K562 (cell line): ENCODE data around the gene SYF2. TPM values are rescaled to one million over a fixed set of nuclear protein-coding genes. Genes with fewer than 3 reads are reported as not detected.
"Not testable (repeated sequence)": the region's sequence is repeated elsewhere in the genome, so short reads cannot be mapped to it uniquely, and the experiment has no call there.

ENCODE experiments used
- ATAC-seq: fragments of 200-7000 bp; cut with Tn5 transposase; 3 replicates; pipeline ENCODE4 v1.9.1; 2020; ENCODE audit warnings: moderate library complexity
- BruUV-seq: library from RNA; stranded (reverse); fragments of 400-500 nt; replicated peaks from 2 replicates; lab custom pipeline; 2021; lab: Mats Ljungman, UMichigan
- CTCF ChIA-PET: fragments of 300-600 bp; formaldehyde crosslinking; extraction: SDS; loops from one replicate; lab custom pipeline; 2021; ENCODE audit warnings: low intra/inter-chr PET ratio; lab: Yijun Ruan, JAX
- POLR2A ChIA-PET: fragments of 300-600, 350-650 bp; sonication (Branson Sonifier 250); formaldehyde crosslinking; extraction: SDS; loops from one replicate; lab custom pipeline; 2021; ENCODE audit warnings: antibody characterized with exemption, inconsistent platforms; lab: Yijun Ruan, JAX
- DNase-seq, 4 experiments: peaks; one replicate each; pipeline versions ENCODE4 v3.0.0 to v3.0.0-alpha.2; 2011 to 2018; ENCODE audit warnings: low spot score in 3 of 4, mixed read lengths in 3 of 4; ENCODE audit errors: extremely low read depth in 1 of 4
- FAIRE-seq: peaks from 2 replicates; lab custom pipeline; 2011; peaks lifted over from hg19 to GRCh38; lab: Jason Lieb, UNC
- H2AFZ ChIP-seq: 2 replicates; pipeline ENCODE4 v1.6.0; 2011; ENCODE audit warnings: low read depth, low read length, control low read depth, inconsistent platforms
- H3K27ac ChIP-seq: fragments of 200-600 bp; 3 replicates; pipeline ENCODE4 v1.8.0; 2011; ENCODE audit warnings: low read depth, mild to moderate bottlenecking, control low read depth, inconsistent platforms, low read length, moderate library complexity, mixed read lengths; ENCODE audit errors: extremely low read depth
- H3K27me3 ChIP-seq, 2 experiments: fragments of 300-600 bp in 1 of 2; 2 replicates in 1 of 2; 3 replicates in 1 of 2; pipeline versions ENCODE4 v1.6.0 to v1.8.0; 2011; ENCODE audit warnings: inconsistent platforms in 2 of 2, low read length in 2 of 2, mild to moderate bottlenecking in 1 of 2, mixed read lengths in 1 of 2, moderate library complexity in 1 of 2; ENCODE audit not compliant: control insufficient read depth in 2 of 2, insufficient read depth in 2 of 2
- H3K36me3 ChIP-seq: fragments of 300-600 bp; 3 replicates; pipeline ENCODE4 v1.8.0; 2011; ENCODE audit warnings: mild to moderate bottlenecking, low read length, inconsistent platforms; ENCODE audit not compliant: control insufficient read depth, insufficient read depth
- H3K4me1 ChIP-seq, 2 experiments: fragments of 200-600 bp in 1 of 2; replicated peaks in 1 of 2; 2 replicates in 1 of 2; 3 replicates in 1 of 2; pipeline versions ENCODE4 v1.5.1 to v1.8.0; 2011; ENCODE audit warnings: inconsistent platforms in 2 of 2, low read length in 2 of 2, mild to moderate bottlenecking in 1 of 2, mixed read lengths in 1 of 2, moderate library complexity in 1 of 2; ENCODE audit not compliant: control insufficient read depth in 2 of 2, insufficient read depth in 2 of 2
- H3K4me2 ChIP-seq: 2 replicates; pipeline ENCODE4 v1.6.1; 2011; ENCODE audit warnings: low read length, control low read depth, inconsistent platforms, mixed read lengths; ENCODE audit not compliant: insufficient read depth
- H3K4me3 ChIP-seq: fragments of 200-600 bp; sonication (generic), shearing (Covaris generic); 2 replicates; pipeline ENCODE4 v1.5.1; 2016; ENCODE audit warnings: control low read depth, inconsistent platforms
- H3K79me2 ChIP-seq: fragments of 200-600 bp; 3 replicates; pipeline ENCODE4 v1.8.0; 2011; ENCODE audit warnings: low read length, inconsistent platforms; ENCODE audit not compliant: control insufficient read depth, insufficient read depth
- H3K9ac ChIP-seq, 2 experiments: 2 replicates each; pipeline versions ENCODE4 v1.6.0 to v1.6.1; 2011; ENCODE audit warnings: low read depth in 2 of 2, low read length in 2 of 2, control low read depth in 1 of 2, inconsistent platforms in 1 of 2, mild to moderate bottlenecking in 1 of 2, mixed read lengths in 1 of 2; ENCODE audit not compliant: insufficient read depth in 1 of 2
- H3K9me1 ChIP-seq: one replicate; pipeline ENCODE4 v1.6.0; 2011; ENCODE audit warnings: inconsistent platforms, mild to moderate bottlenecking, low read length, moderate library complexity; ENCODE audit not compliant: control insufficient read depth, insufficient read depth
- H3K9me3 ChIP-seq: replicated peaks from 2 replicates; pipeline ENCODE4 v1.5.1; 2011; ENCODE audit warnings: low read depth, low read length, inconsistent platforms; ENCODE audit not compliant: control insufficient read depth, insufficient read depth
- H4K20me1 ChIP-seq: replicated peaks from 2 replicates; pipeline ENCODE4 v1.6.1; 2011; ENCODE audit warnings: low read length, inconsistent platforms, mixed read lengths; ENCODE audit not compliant: control insufficient read depth, insufficient read depth
- MEIS2 ChIP-seq: fragments of 450-650 bp; IDR thresholded peaks from 2 replicates; pipeline ENCODE4 v1.6.1; 2014; ENCODE audit warnings: mild to moderate bottlenecking; ENCODE audit not compliant: partially characterized antibody
- PKNOX1 ChIP-seq: fragments of 450-650 bp; IDR thresholded peaks from 2 replicates; pipeline ENCODE4 v1.6.1; 2016
- WGBS: fragments of 100-300 bp; shearing (Covaris generic); methylation state at CpG from one replicate; pipeline ENCODE4 v1.1.6; 2016; ENCODE audit warnings: low coverage, mixed read lengths; ENCODE audit not compliant: insufficient coverage; ENCODE audit errors: missing lambda C conversion rate; 5-methylcytosine and 5-hydroxymethylcytosine counted together
- in situ Hi-C: fragments of 300-500 bp; cut with MboI; formaldehyde crosslinking; loops from 4 replicates; pipeline ENCODE4 v1.15.0; 2018; ENCODE audit warnings: inconsistent platforms, mixed read lengths
- intact Hi-C: fragments of 100-400 bp; cut with micrococcal nuclease; formaldehyde crosslinking; loops from 2 replicates; pipeline ENCODE4 v1.14.2; 2022
- polyA plus RNA-seq, 8 experiments: library from polyadenylated mRNA; depleted of rRNA in 4 of 8; stranded (reverse) in 5 of 8; unstranded in 3 of 8; fragments of >200 nt; fragmentation: Nextera tagmentation in 2 of 8; fragmentation: Illumina TruSeq in 1 of 8; extraction: Ambion mirVana in 2 of 8; extraction: Trizol in 1 of 8; gene quantifications; 2 replicates each; pipeline versions ENCODE4 v1.2.1 to v1.2.3, GENCODE V29; 2011 to 2014; ENCODE audit warnings: inconsistent platforms in 1 of 8, missing spikeins in 1 of 8
- total RNA-seq, 7 experiments: library from RNA; depleted of rRNA in 6 of 7; stranded (reverse); fragments of >200 nt in 6 of 7; fragmentation: Illumina TruSeq in 2 of 7; extraction: Trizol in 2 of 7; gene quantifications; 2 replicates each; pipeline versions ENCODE4 v1.2.1 to v1.2.3, GENCODE V29; 2011 to 2021; ENCODE audit warnings: low replicate concordance in 1 of 7

SYF2 gene
- total and polyA plus RNA-seq, 9 of the 15 experiments (the other 6 are each of a cell fraction or from before 2014, with no cell fraction given), result 20.9 to 69.0 (median 43.2) TPM

GRCh38 chr1:25277295-25277694 is 45.0 kb upstream of the SYF2 start:
- H3K27ac ChIP-seq, H3K9me1 ChIP-seq, H3K4me2 ChIP-seq, H3K9ac ChIP-seq, H3K36me3 ChIP-seq, CTCF ChIA-PET, DNase-seq, BruUV-seq, in situ Hi-C loops, intact Hi-C loops, H3K9me3 ChIP-seq, POLR2A ChIA-PET, FAIRE-seq, H4K20me1 ChIP-seq, H2AFZ ChIP-seq, H3K27me3 ChIP-seq, ATAC-seq, H3K4me3 ChIP-seq: not testable (repeated sequence)
- Histone ChIP-seq H3K79me2 (peaks cover 38% of the 10 kb centered on the region), H3K4me1 (peaks cover 2 to 19% of the 10 kb centered on the region in 2 experiments; a peak in 4 of 5 replicates)
- WGBS, result no CpG with 5 or more reads among the region's 1 CpG

- H3K4me2 ChIP-seq, result peak overlapping the region; percentile 55
- intact Hi-C loops, H4K20me1 ChIP-seq, POLR2A ChIA-PET, H3K9me1 ChIP-seq, in situ Hi-C loops, H3K9me3 ChIP-seq, FAIRE-seq, ATAC-seq, BruUV-seq, H2AFZ ChIP-seq, DNase-seq, H3K4me3 ChIP-seq, H3K36me3 ChIP-seq, CTCF ChIA-PET, H3K27me3 ChIP-seq: not testable (repeated sequence)
- H3K4me1 ChIP-seq, result peaks cover 6 to 18% of the 10 kb centered on the region in 2 experiments; a peak in 4 of 5 replicates
- TF ChIP-seq PKNOX1 (peak; percentile 91), MEIS2 (peak; percentile 33)
- H3K79me2 ChIP-seq, result peaks cover 38% of the 10 kb centered on the region
- peak overlapping the region; percentile 68; the same call in 1 of the 3 replicates for H3K27ac ChIP-seq
- 24% methylated on average over 2 of the region's 4 CpGs for WGBS
- peak overlapping the region in 1 of 2 experiments; percentile 59; a peak in 1 of 4 replicates for H3K9ac ChIP-seq
Observed at GRCh38 chr1:25275648-25276047, 43.3 kb upstream of the SYF2 start.
